HepG2 (cell line): ENCODE measurements around the gene NEK8.

Source experiments
- FOXA1 ChIP-seq, 2 experiments: fragments of 450-650 bp in 1 of 2; sonication (generic) in 1 of 2; formaldehyde crosslinking in 1 of 2; IDR thresholded peaks; 2 replicates each; pipeline versions ENCODE4 v1.4.0 to v1.6.1; 2016 to 2020; ENCODE audit warnings: missing genetic modification reagents in 1 of 2
- RXRA ChIP-seq: sonication (generic); formaldehyde crosslinking; IDR thresholded peaks from 2 replicates; pipeline ENCODE4 v1.5.1; 2020; ENCODE audit warnings: missing genetic modification reagents

GRCh38 chr17:28783161-28783560 is 54.6 kb downstream of the NEK8 start:
- TF ChIP-seq FOXA1 (IDR thresholded peaks at IDR 0.05), result no peak
- no peak for TF ChIP-seq FOXA1 (CRISPR knock-in tag; IDR thresholded peaks at IDR 0.05)
- TF ChIP-seq RXRA (CRISPR knock-in tag), result no peak
